BLaER1 (cell line): ENCODE results near the gene RPAP3.

ENCODE experiments used
- H3K27ac ChIP-seq: shearing (Covaris generic); formaldehyde crosslinking; 2 replicates; pipeline ENCODE4 v1.8.1; 2022
- H3K27me3 ChIP-seq: shearing (Covaris generic); formaldehyde crosslinking; 2 replicates; pipeline ENCODE4 v1.8.1; 2022
- H3K36me3 ChIP-seq: shearing (Covaris generic); formaldehyde crosslinking; 2 replicates; pipeline ENCODE4 v1.8.1; 2022
- H3K4me1 ChIP-seq: shearing (Covaris generic); formaldehyde crosslinking; 2 replicates; pipeline ENCODE4 v1.8.1; 2022
- H3K4me2 ChIP-seq: shearing (Covaris generic); formaldehyde crosslinking; 2 replicates; pipeline ENCODE4 v1.8.1; 2022
- H3K4me3 ChIP-seq: shearing (Covaris generic); formaldehyde crosslinking; 2 replicates; pipeline ENCODE4 v1.8.1; 2022
- H3K9ac ChIP-seq: shearing (Covaris generic); formaldehyde crosslinking; 2 replicates; pipeline ENCODE4 v1.8.1; 2022
- H3K9me3 ChIP-seq: shearing (Covaris generic); formaldehyde crosslinking; 2 replicates; pipeline ENCODE4 v1.8.1; 2022
- H4K20me1 ChIP-seq: shearing (Covaris generic); formaldehyde crosslinking; 2 replicates; pipeline ENCODE4 v1.8.1; 2022
- Cebpa-rat ChIP-seq: shearing (Covaris generic); IDR thresholded peaks from 2 replicates; pipeline ENCODE4 v1.8.1; 2022

Gene RPAP3

GRCh38 chr12:47744005-47744651 lies 38.3 kb upstream of the RPAP3 start:
- 0 out of 2 replicates have a peak, but pooled peaks cover 3% of the 10 kb centered on the region for H3K36me3 ChIP-seq
- no peak overlapping the region for H3K27ac ChIP-seq
- H3K27me3 ChIP-seq, result no peaks in the 10 kb centered on the region
- no peak for TF ChIP-seq Cebpa-rat
- H4K20me1 ChIP-seq, result no peaks in the 10 kb centered on the region
- H3K4me1 ChIP-seq, result peaks cover 94% of the 10 kb centered on the region
- no peak overlapping the region for H3K4me3 ChIP-seq
- no peaks in the 10 kb centered on the region for H3K9me3 ChIP-seq
- no peak overlapping the region for H3K9ac ChIP-seq
- H3K4me2 ChIP-seq, result peak overlapping the region; percentile 64

GRCh38 chr12:47743311-47743860 lies 37.6 kb upstream of the RPAP3 start:
- Histone ChIP-seq H3K4me3 (no peak overlapping the region), H3K9me3 (no peaks in the 10 kb centered on the region), H3K27ac (no peak overlapping the region), H3K36me3 (0 out of 2 replicates have a peak, but pooled peaks cover 3% of the 10 kb centered on the region), H3K9ac (no peak overlapping the region), H3K4me1 (peaks cover 94% of the 10 kb centered on the region), H3K27me3 (no peaks in the 10 kb centered on the region), H3K4me2 (peak overlapping the region; percentile 64), H4K20me1 (no peaks in the 10 kb centered on the region)
- TF ChIP-seq Cebpa-rat, result no peak

DNA sequence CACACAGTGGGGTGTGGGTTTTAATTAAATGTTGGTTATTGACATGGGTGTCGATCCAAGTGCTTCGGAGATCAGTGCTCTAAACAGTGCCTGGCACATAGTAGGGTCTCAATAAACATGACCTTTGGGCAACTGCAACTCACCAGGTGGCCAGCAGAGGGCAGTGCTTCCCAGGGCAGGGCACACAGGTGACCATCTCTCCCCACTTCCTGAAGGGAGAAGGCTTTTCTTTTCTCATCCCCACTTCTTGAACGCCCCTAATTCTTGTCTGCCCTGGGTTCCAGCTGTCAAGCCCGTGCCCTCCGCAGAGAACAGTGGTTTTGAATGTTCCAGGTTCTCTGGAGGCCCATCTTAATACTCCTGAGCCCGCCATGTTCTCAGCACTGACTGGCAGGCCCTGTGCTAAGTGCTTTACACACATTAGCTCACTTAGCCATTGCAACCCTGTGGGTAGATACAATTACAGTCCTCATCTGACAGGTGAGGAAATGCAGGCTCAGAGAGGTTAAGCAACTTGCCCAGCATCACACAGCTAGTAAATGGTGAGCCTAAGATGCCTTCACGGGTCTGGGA lies 36.5 kb upstream of the RPAP3 start:
- Histone ChIP-seq H3K27me3 (no peaks in the 10 kb centered on the region), H3K36me3 (0 out of 2 replicates have a peak, but pooled peaks cover 3% of the 10 kb centered on the region), H3K4me2 (peak overlapping the region; percentile 100), H4K20me1 (no peaks in the 10 kb centered on the region), H3K4me3 (no peak overlapping the region), H3K9me3 (no peaks in the 10 kb centered on the region), H3K27ac (no peak overlapping the region), H3K9ac (no peak overlapping the region), H3K4me1 (peaks cover 93% of the 10 kb centered on the region)
- TF ChIP-seq Cebpa-rat, result no peak

DNA sequence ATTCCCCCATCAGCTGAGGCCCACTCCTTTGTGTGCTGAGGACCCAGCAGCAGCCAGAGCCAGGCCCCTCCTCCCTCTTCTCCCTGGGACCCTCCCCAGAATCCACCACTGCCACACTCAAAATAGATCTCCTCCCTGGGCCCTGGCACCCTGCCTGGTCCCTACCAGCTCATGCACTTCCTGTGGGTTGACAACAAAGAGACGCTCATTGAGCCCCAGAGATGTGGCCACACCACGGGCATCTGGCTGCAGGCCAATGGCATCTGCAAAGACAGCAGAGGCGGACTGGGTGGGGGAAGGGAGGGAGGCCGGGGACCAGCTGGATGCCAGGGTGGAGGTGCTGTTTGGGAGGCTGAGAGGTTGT lies 35.5 kb upstream of the RPAP3 start:
- no peaks in the 10 kb centered on the region for H3K27me3 ChIP-seq
- peak overlapping the region; percentile 97 for H3K27ac ChIP-seq
- peaks cover under 1% of the 10 kb centered on the region; the same call in 1 of the 2 replicates for H3K36me3 ChIP-seq
- peak overlapping the region; percentile 100 for H3K4me2 ChIP-seq
- peaks cover 93% of the 10 kb centered on the region for H3K4me1 ChIP-seq
- no peaks in the 10 kb centered on the region for H3K9me3 ChIP-seq
- H3K9ac ChIP-seq, result peak overlapping the region; percentile 83
- no peak for TF ChIP-seq Cebpa-rat
- H3K4me3 ChIP-seq, result peak overlapping the region; percentile 61
- H4K20me1 ChIP-seq, result no peaks in the 10 kb centered on the region

DNA sequence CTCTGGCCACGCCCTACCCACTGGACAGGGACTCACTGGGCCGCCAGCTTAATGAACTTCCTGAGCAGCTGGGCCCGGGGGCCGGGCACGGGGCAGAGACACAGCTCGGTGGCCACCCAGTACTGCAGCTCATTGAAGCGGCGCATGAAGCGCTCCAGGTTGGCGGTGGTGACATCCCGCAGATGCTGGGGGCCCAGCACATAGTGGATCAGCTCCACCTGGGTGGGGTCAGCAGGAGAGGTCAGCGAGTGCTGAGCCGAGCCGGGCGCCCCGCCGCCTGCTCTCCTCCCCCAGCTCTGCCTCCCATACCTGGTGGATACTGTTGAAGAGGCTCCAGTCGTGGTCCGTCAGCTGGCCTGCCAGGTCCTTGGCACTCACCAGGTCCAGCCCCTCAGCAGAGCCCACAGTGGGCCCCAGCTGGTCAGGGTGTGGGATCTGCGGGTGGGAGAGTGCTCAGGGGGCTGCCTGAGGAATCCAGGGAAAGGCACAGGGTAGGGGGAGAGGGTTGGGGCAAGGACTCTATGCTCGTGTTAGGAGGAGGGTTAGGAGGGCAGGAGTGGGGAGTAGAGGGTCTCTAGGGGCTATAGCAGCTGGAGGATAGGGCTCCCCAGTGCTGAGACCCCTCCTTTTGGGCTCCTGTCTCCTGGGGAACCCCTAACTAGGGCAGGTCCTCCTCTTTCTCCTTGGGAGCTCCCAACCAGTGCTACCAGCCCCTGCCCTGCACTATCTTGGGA lies 34.9 kb upstream of the RPAP3 start:
- H3K9me3 ChIP-seq, result no peaks in the 10 kb centered on the region
- H3K27ac ChIP-seq, result peak overlapping the region; percentile 97
- H3K9ac ChIP-seq, result peak overlapping the region; percentile 83
- peak overlapping the region; percentile 61 for H3K4me3 ChIP-seq
- H4K20me1 ChIP-seq, result no peaks in the 10 kb centered on the region
- no peaks in the 10 kb centered on the region for H3K27me3 ChIP-seq
- peak overlapping the region; percentile 100 for H3K4me2 ChIP-seq
- no peak for TF ChIP-seq Cebpa-rat
- peaks cover 92% of the 10 kb centered on the region for H3K4me1 ChIP-seq
- no peaks in the 10 kb centered on the region; the same call in 1 of the 2 replicates for H3K36me3 ChIP-seq

GRCh38 chr12:47739979-47740378 lies 34.1 kb upstream of the RPAP3 start:
- no peaks in the 10 kb centered on the region for H4K20me1 ChIP-seq
- peak overlapping the region; percentile 61 for H3K4me3 ChIP-seq
- H3K9ac ChIP-seq, result peak overlapping the region; percentile 83
- H3K4me1 ChIP-seq, result peaks cover 93% of the 10 kb centered on the region
- no peaks in the 10 kb centered on the region for H3K9me3 ChIP-seq
- H3K27ac ChIP-seq, result peak overlapping the region; percentile 97
- no peaks in the 10 kb centered on the region; the same call in 1 of the 2 replicates for H3K36me3 ChIP-seq
- no peak for TF ChIP-seq Cebpa-rat
- no peaks in the 10 kb centered on the region for H3K27me3 ChIP-seq
- H3K4me2 ChIP-seq, result peak overlapping the region; percentile 100

DNA sequence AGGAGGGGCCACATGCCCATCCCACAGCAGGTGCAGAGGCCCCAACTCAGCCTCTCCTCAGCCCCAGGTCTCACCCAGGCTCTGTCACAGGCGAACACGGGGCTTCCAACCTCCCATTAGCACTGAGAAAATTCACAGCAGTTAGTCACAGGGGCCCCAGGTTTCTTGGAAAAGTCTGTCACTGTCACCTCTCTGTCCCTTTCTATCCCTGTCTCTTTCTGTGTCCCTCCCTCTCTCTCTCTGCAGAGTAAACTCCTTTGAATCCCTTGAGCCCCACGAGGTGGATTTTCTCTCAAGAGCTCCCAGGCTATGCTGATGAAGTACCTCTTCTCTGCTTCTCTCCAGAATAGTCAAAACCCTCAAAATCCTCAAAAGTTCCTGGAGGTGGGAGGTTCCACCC lies 33.5 kb upstream of the RPAP3 start:
- Histone ChIP-seq H3K36me3 (no peaks in the 10 kb centered on the region; the same call in 1 of the 2 replicates), H3K27ac (peak overlapping the region; percentile 97), H3K4me3 (no peak overlapping the region), H4K20me1 (no peaks in the 10 kb centered on the region), H3K9me3 (no peaks in the 10 kb centered on the region), H3K4me2 (peak overlapping the region; percentile 100), H3K4me1 (peaks cover 91% of the 10 kb centered on the region), H3K9ac (peak overlapping the region; percentile 83; the same call in 1 of the 2 replicates), H3K27me3 (no peaks in the 10 kb centered on the region)
- TF ChIP-seq Cebpa-rat, result no peak

DNA sequence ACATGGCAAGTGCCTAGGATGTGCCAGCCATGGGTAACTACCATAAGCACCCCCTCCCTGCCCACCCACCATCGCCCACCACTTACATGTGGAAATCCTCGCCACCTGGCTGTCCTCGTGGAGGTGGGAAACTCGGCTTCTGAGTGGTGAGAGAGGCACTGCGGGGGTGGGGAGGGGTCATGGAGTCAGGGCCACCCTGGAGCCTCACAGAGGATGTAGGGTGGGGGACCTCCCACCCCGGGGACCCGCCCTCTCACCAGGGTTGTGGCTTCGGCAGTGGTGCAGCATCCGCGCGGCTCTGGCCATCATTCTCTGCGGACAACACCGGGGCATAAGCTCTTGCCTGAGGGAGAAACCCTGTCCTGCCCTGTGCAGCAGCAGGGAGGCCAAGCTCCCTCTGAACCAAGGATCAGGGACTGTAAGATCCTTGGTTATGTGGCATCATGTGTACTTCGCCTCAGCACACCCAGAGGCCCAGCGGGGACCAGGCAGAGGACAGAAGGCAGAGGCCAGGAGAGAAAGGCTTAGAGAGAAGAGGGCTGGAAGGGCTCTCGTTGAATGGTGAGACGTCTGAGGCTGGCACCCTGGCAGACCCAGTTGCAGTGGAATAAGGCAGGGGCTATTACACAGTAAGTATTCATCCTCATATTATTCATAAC lies 32.2 kb upstream of the RPAP3 start:
- no peak overlapping the region for H3K9ac ChIP-seq
- H3K4me1 ChIP-seq, result peaks cover 79% of the 10 kb centered on the region
- H3K9me3 ChIP-seq, result no peaks in the 10 kb centered on the region
- peak overlapping the region; percentile 97; the same call in 1 of the 2 replicates for H3K27ac ChIP-seq
- no peaks in the 10 kb centered on the region for H4K20me1 ChIP-seq
- no peaks in the 10 kb centered on the region for H3K27me3 ChIP-seq
- H3K4me2 ChIP-seq, result peak overlapping the region; percentile 100
- H3K4me3 ChIP-seq, result no peak overlapping the region
- H3K36me3 ChIP-seq, result no peaks in the 10 kb centered on the region; the same call in 1 of the 2 replicates
- TF ChIP-seq Cebpa-rat, result no peak

GRCh38 chr12:47736877-47737676 lies 31.2 kb upstream of the RPAP3 start:
- no peak overlapping the region for H3K27ac ChIP-seq
- no peak overlapping the region for H3K9ac ChIP-seq
- H3K4me1 ChIP-seq, result peaks cover 69% of the 10 kb centered on the region
- H3K36me3 ChIP-seq, result no peaks in the 10 kb centered on the region; the same call in 1 of the 2 replicates
- no peaks in the 10 kb centered on the region for H3K9me3 ChIP-seq
- no peak overlapping the region for H3K4me3 ChIP-seq
- no peaks in the 10 kb centered on the region for H4K20me1 ChIP-seq
- no peak for TF ChIP-seq Cebpa-rat
- H3K4me2 ChIP-seq, result peak overlapping the region; percentile 30
- H3K27me3 ChIP-seq, result no peaks in the 10 kb centered on the region
